K562 (cell line): ENCODE results near the gene TMC6. TPM values are rescaled to one million over a fixed set of nuclear protein-coding genes. Genes with fewer than 3 reads are reported as not detected.
A peak's percentile ranks its signal among the peaks of the same experiment; 100 is the strongest.

Experiments
- CHD1 ChIP-seq: fragments of 200-600 bp; sonication (generic); IDR thresholded peaks from one replicate; pipeline ENCODE4 v1.6.1; 2012; ENCODE audit warnings: mild to moderate bottlenecking, moderate library complexity, low read length, inconsistent platforms
- CHD7 ChIP-seq: fragments of 200-600 bp; sonication (generic); IDR thresholded peaks from one replicate; pipeline ENCODE4 v1.6.1; 2012; ENCODE audit warnings: mild to moderate bottlenecking, low read depth, low read length, inconsistent platforms
- EHMT2 ChIP-seq: fragments of 450-650 bp; IDR thresholded peaks from 2 replicates; pipeline ENCODE4 v1.6.1; 2018; ENCODE audit warnings: antibody characterized with exemption
- PHF8 ChIP-seq: fragments of 200-600 bp; sonication (generic); IDR thresholded peaks from 2 replicates; pipeline ENCODE4 v1.6.1; 2012; ENCODE audit warnings: mixed run types, mild to moderate bottlenecking, inconsistent platforms, low read length, moderate library complexity, borderline replicate concordance
- SMAD4 ChIP-seq: fragments of 250-450 bp; sonication (Bioruptor Pico); conservative IDR thresholded peaks from 2 replicates; pipeline ENCODE4 v1.8.0; 2021; ENCODE audit warnings: inconsistent platforms, mild to moderate bottlenecking, moderate library complexity
- TBP ChIP-seq: optimal IDR thresholded peaks from 2 replicates; pipeline ENCODE3; 2011; ENCODE audit warnings: low read depth, low read length, improper control_type of control experiment
- TEAD1 ChIP-seq, 2 experiments: fragments of 450-650 bp in 1 of 2; sonication (generic) in 1 of 2; formaldehyde crosslinking; IDR thresholded peaks; 2 replicates each; pipeline versions ENCODE4 v1.4.0 to v1.8.0; 2020 to 2022; ENCODE audit warnings: mild to moderate bottlenecking in 2 of 2, missing genetic modification reagents in 1 of 2
- ZBED1 ChIP-seq: IDR thresholded peaks from 2 replicates; pipeline ENCODE4 v1.6.1; 2014
- ZBTB9 ChIP-seq: fragments of 450-650 bp; formaldehyde crosslinking; IDR thresholded peaks from 2 replicates; pipeline ENCODE4 v1.4.0; 2020; ENCODE audit warnings: mild to moderate bottlenecking, moderate library complexity
- ZNF695 ChIP-seq: fragments of 450-650 bp; formaldehyde crosslinking; IDR thresholded peaks from 2 replicates; pipeline ENCODE4 v1.4.0; 2020; ENCODE audit warnings: mild to moderate bottlenecking, moderate library complexity
- polyA plus RNA-seq, 8 experiments: library from polyadenylated mRNA; depleted of rRNA in 4 of 8; stranded (reverse) in 5 of 8; unstranded in 3 of 8; fragments of >200 nt; fragmentation: Nextera tagmentation in 2 of 8; fragmentation: Illumina TruSeq in 1 of 8; extraction: Ambion mirVana in 2 of 8; extraction: Trizol in 1 of 8; gene quantifications; 2 replicates each; pipeline versions ENCODE4 v1.2.1 to v1.2.3, GENCODE V29; 2011 to 2014; ENCODE audit warnings: inconsistent platforms in 1 of 8, missing spikeins in 1 of 8
- total RNA-seq, 7 experiments: library from RNA; depleted of rRNA in 6 of 7; stranded (reverse); fragments of >200 nt in 6 of 7; fragmentation: Illumina TruSeq in 2 of 7; extraction: Trizol in 2 of 7; gene quantifications; 2 replicates each; pipeline versions ENCODE4 v1.2.1 to v1.2.3, GENCODE V29; 2011 to 2021; ENCODE audit warnings: low replicate concordance in 1 of 7

TMC6 gene
- total and polyA plus RNA-seq, 9 of the 15 experiments (the other 6 are each of a cell fraction or from before 2014, with no cell fraction given), result 4.1 to 351 (median 66.9) TPM

DNA sequence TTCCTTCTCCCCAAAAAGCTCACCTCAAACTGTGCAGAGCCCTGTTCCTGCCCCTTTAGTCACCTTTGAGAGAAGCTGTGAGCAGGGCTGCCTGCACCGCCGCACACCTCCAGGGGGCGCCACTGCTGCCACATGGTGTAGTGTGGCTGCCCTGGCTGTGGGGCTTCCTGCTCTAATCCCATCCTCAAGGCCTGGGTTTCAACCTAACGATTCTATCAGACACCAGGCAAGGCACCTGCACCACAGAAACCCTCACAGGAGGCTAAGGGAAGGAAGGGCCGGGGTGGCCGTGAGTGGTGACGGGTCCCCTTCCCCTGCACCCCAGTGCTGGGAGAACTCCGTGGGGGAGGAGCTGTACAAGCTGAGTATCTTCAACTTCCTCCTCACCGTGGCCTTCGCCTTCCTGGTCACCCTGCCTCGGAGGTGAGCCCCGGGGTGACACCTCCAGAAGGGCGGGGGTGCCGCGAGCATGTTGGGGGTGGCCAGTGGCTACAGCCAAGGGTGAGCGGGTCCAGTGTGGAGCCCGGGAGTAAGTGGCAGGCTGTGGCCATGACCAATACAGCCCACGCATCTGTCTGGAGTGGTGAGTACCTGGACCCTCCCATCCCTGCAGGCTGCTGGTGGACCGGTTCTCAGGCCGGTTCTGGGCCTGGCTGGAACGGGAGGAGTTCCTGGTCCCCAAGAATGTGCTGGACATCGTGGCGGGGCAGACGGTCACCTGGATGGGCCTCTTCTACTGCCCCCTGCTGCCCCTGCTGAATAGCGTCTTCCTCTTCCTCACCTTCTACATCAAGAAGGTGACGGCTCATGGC, 9.0 kb upstream of the TMC6 start (continued):
- TF ChIP-seq CHD7 (no peak), PHF8 (peak; percentile 38; the same call in 1 of the 2 replicates), ZBED1 (0 out of 2 replicates have a peak, but pooled peaks have one; percentile 28), SMAD4 (CRISPR knock-in tag) (peak; percentile 69), TEAD1 (CRISPR knock-in tag; IDR thresholded peaks at IDR 0.05) (peak; percentile 21 to 93; a peak in 2 of 4 replicates), CHD1 (peak; percentile 89), TBP (peak; percentile 25), ZNF695 (CRISPR knock-in tag) (no peak), EHMT2 (0 out of 2 replicates have a peak, but pooled peaks have one; percentile 30), ZBTB9 (CRISPR knock-in tag) (peak; percentile 55; the same call in 1 of the 2 replicates)
